Mucosa of descending colon (tissue), 3 donors: ENCODE results near the gene MYO5C. TPM values are rescaled to one million over a fixed set of nuclear protein-coding genes. Genes with fewer than 3 reads are reported as not detected.
A peak's percentile ranks its signal among the peaks of the same experiment; 100 is the strongest.

ENCODE experiments used
- ATAC-seq: fragments of 200-7000 bp; cut with Tn5 transposase; one replicate; pipeline ENCODE4 v1.9.1; 2020; ENCODE audit warnings: mild to moderate bottlenecking, moderate library complexity
- DNase-seq, 3 donors: peaks; one replicate each; pipeline ENCODE4 v3.0.0-alpha.2; 2020
- H3K36me3 ChIP-seq: fragments of 200-600 bp; one replicate; pipeline ENCODE4 v1.8.0; 2021; ENCODE audit warnings: low read depth, mild to moderate bottlenecking
- H3K4me1 ChIP-seq: fragments of 200-600 bp; one replicate; pipeline ENCODE4 v1.8.0; 2021; ENCODE audit warnings: low read depth, mild to moderate bottlenecking
- H3K4me3 ChIP-seq: fragments of 200-600 bp; one replicate; pipeline ENCODE4 v1.8.0; 2021; ENCODE audit warnings: mild to moderate bottlenecking
- H3K9me3 ChIP-seq: fragments of 200-600 bp; one replicate; pipeline ENCODE4 v1.8.0; 2021; ENCODE audit warnings: mild to moderate bottlenecking
- CTCF ChIP-seq: fragments of 200-600 bp; IDR thresholded peaks from one replicate; pipeline ENCODE4 v1.8.0; 2022; ENCODE audit warnings: antibody characterized with exemption, mild to moderate bottlenecking
- intact Hi-C, 2 donors: fragments of 100-400 bp; cut with DNase I in 1 of 2; cut with micrococcal nuclease in 1 of 2; formaldehyde crosslinking; loops; one replicate each; pipeline versions ENCODE4 v1.11.0 to v1.11.1; 2022; cut with DNase I, micrococcal nuclease
- total RNA-seq, 3 donors: library from RNA; stranded (reverse); fragmentation: NEBNext Ultra II Directional in 2 of 3; extraction: Animal tissue kit (Norgen Biotek cat#: 25700) in 2 of 3; gene quantifications; one replicate each; pipeline versions ENCODE4 v1.2.1 to v1.2.4, GENCODE V29; 2021 to 2023
- donor health status: DM: no; HTN: no; CAD: no; lungs with moderate emphysema.
- donor health status: DM: no; HTN: no; CAD: no.
- donor health status: DM: no; HTN: yes; CAD: no.

The MYO5C gene
- total RNA-seq, 3 donors from 2014 or later: 46.6 to 90.0 (median 81.6) TPM

- ATAC-seq (no peak), DNase-seq (no peak)
- intact Hi-C loops: loop anchor here in 1 of 2 donors (10.0 kb wide), 1 partner anchor 411 kb away; no protein-coding TSS in a partner anchor
- no peak for TF ChIP-seq CTCF
- Histone ChIP-seq H3K36me3 (no peaks in the 10 kb centered on the region), H3K9me3 (no peaks in the 10 kb centered on the region), H3K4me3 (no peak overlapping the region), H3K4me1 (no peaks in the 10 kb centered on the region)
Measured at GRCh38 chr15:52324109-52324508, 28.5 kb upstream of the MYO5C start.

GRCh38 chr15:52318729-52319500 lies 23.3 kb upstream of the MYO5C start:
- no peaks in the 10 kb centered on the region for H3K9me3 ChIP-seq
- no peaks in the 10 kb centered on the region for H3K36me3 ChIP-seq
- no peak overlapping the region for H3K4me3 ChIP-seq
- ATAC-seq: no peak
- no peak for TF ChIP-seq CTCF
- H3K4me1 ChIP-seq: no peaks in the 10 kb centered on the region
- intact Hi-C loops: no loop called here
- no peak for DNase-seq

- intact Hi-C loops: no loop called here
- ATAC-seq (no peak), DNase-seq (no peak)
- Histone ChIP-seq H3K36me3 (no peaks in the 10 kb centered on the region), H3K4me1 (no peaks in the 10 kb centered on the region), H3K9me3 (no peaks in the 10 kb centered on the region), H3K4me3 (no peak overlapping the region)
- no peak for TF ChIP-seq CTCF
Measured at GRCh38 chr15:52317688-52318087, 22.1 kb upstream of the MYO5C start.

GRCh38 chr15:52317022-52317421 lies 21.4 kb upstream of the MYO5C start:
- no peak for TF ChIP-seq CTCF
- ATAC-seq: no peak
- intact Hi-C loops: no loop called here
- H3K4me3 ChIP-seq: no peak overlapping the region
- H3K9me3 ChIP-seq: no peaks in the 10 kb centered on the region
- no peaks in the 10 kb centered on the region for H3K36me3 ChIP-seq
- no peak for DNase-seq
- no peaks in the 10 kb centered on the region for H3K4me1 ChIP-seq

GRCh38 chr15:52309154-52309548 lies 13.5 kb upstream of the MYO5C start:
- intact Hi-C loops: no loop called here
- no peak for DNase-seq
- no peak for TF ChIP-seq CTCF
- Histone ChIP-seq H3K4me1 (no peaks in the 10 kb centered on the region), H3K9me3 (no peaks in the 10 kb centered on the region), H3K4me3 (no peak overlapping the region), H3K36me3 (no peaks in the 10 kb centered on the region)
- peak; percentile 24 for ATAC-seq
